Suprapubic skin (tissue), 4 donors: ENCODE measurements around the gene GPD1. TPM values are rescaled to one million over a fixed set of nuclear protein-coding genes. Genes with fewer than 3 reads are reported as not detected.

Experiments used
- DNase-seq, 2 donors: peaks; one replicate each; pipeline ENCODE4 v3.0.0-alpha.2; 2019; ENCODE audit warnings: low spot score in 2 of 2
- H3K27ac ChIP-seq: fragments of 200-600 bp; sonication (generic); one replicate; pipeline ENCODE4 v1.5.1; 2019
- H3K27me3 ChIP-seq: fragments of 200-600 bp; sonication (generic); one replicate; pipeline ENCODE4 v1.5.1; 2019
- H3K36me3 ChIP-seq: fragments of 200-600 bp; sonication (generic); one replicate; pipeline ENCODE4 v1.5.1; 2019
- H3K4me1 ChIP-seq: fragments of 200-600 bp; sonication (generic); one replicate; pipeline ENCODE4 v1.5.1; 2019
- H3K4me3 ChIP-seq: fragments of 200-600 bp; sonication (generic); one replicate; pipeline ENCODE4 v1.5.1; 2019; ENCODE audit warnings: mild to moderate bottlenecking
- H3K9me3 ChIP-seq: fragments of 200-600 bp; sonication (generic); one replicate; pipeline ENCODE4 v1.5.1; 2019
- EP300 ChIP-seq: sonication (generic); formaldehyde crosslinking; IDR thresholded peaks from one replicate; pipeline ENCODE4 v1.6.1; 2017; ENCODE audit warnings: antibody characterized with exemption
- POLR2A ChIP-seq, 2 donors: fragments of 450-650 bp; IDR thresholded peaks; one replicate each; pipeline ENCODE4 v1.6.1; 2017; ENCODE audit warnings: antibody characterized with exemption in 2 of 2, mild to moderate bottlenecking in 2 of 2, moderate library complexity in 2 of 2
- POLR2AphosphoS5 ChIP-seq, 3 donors: sonication (generic); formaldehyde crosslinking; IDR thresholded peaks; one replicate each; pipeline ENCODE4 v1.6.1; 2017; ENCODE audit warnings: antibody characterized with exemption in 3 of 3
- WGBS: methylation state at CpG from one replicate; pipeline ENCODE4 v1.1.5; 2018; 5-methylcytosine and 5-hydroxymethylcytosine counted together
- total RNA-seq, 4 donors: library from RNA; depleted of rRNA; stranded (reverse); fragments of >200 nt; gene quantifications; one replicate each; pipeline ENCODE4 v1.1.0, GENCODE V29; 2016
- TF ChIP-seq, protein P1 (sequence below), 2 donors: fragments of 200-600 bp in 1 of 2; fragments of 450-650 bp in 1 of 2; sonication (generic) in 1 of 2; IDR thresholded peaks; one replicate each; pipeline ENCODE4 v1.5.1; 2016 to 2019; ENCODE audit warnings: antibody characterized with exemption in 2 of 2, mild to moderate bottlenecking in 1 of 2, moderate library complexity in 1 of 2

GPD1 gene
- total RNA-seq, 4 donors from 2014 or later: 49.5 to 74.5 (median 61.8) TPM

DNA sequence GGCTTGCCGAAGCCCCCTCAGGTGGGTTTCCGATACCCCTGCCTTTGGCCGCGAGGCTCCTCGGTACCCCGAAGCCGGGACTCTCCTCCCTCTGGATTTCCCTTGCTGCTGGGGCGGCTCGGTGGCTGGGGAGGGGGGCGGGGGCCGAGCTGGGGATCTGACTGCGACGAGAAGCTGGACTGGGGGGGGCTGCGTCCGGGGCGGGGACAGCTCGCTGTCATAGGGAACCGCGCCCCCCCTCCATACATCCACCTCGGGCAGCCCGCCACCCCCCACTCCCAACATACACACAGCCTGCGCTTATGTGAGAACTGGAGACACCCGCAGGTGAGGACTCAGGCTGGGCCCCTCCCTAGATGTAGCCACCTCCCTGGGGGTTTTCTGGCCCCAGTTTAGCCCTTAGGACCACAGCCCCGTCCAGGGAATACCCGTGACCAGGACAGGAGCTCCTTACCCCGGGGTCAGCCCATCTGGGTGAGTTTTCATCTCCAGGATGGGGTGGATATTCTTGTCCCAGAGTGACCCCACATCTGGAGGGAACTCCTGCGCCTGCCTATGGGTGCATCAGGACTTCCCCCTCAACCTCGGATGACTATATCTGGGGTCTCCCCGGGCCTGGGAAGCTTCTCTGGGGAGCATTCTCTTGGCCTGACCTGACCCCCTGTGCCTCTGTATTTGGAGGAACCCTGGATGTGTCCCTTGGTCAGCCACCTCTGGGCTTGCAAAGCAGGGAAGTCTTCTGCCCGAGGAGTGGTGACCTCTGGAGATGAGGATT is 45.7 kb upstream of the GPD1 start:
- Histone ChIP-seq H3K36me3 (no peaks in the 10 kb centered on the region), H3K27me3 (no peaks in the 10 kb centered on the region), H3K9me3 (no peaks in the 10 kb centered on the region), H3K27ac (no peak overlapping the region), H3K4me1 (peaks cover 22% of the 10 kb centered on the region), H3K4me3 (peak overlapping the region; percentile 82)
- 11% methylated on average over 7 of the region's 30 CpGs for WGBS
- TF ChIP-seq POLR2A (IDR thresholded peaks at IDR 0.05) (no peak), POLR2AphosphoS5 (IDR thresholded peaks at IDR 0.05) (no peak), EP300 (no peak)
- TF ChIP-seq, protein P1, sequence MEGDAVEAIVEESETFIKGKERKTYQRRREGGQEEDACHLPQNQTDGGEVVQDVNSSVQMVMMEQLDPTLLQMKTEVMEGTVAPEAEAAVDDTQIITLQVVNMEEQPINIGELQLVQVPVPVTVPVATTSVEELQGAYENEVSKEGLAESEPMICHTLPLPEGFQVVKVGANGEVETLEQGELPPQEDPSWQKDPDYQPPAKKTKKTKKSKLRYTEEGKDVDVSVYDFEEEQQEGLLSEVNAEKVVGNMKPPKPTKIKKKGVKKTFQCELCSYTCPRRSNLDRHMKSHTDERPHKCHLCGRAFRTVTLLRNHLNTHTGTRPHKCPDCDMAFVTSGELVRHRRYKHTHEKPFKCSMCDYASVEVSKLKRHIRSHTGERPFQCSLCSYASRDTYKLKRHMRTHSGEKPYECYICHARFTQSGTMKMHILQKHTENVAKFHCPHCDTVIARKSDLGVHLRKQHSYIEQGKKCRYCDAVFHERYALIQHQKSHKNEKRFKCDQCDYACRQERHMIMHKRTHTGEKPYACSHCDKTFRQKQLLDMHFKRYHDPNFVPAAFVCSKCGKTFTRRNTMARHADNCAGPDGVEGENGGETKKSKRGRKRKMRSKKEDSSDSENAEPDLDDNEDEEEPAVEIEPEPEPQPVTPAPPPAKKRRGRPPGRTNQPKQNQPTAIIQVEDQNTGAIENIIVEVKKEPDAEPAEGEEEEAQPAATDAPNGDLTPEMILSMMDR (IDR thresholded peaks at IDR 0.05): no peak
- no peak for DNase-seq

DNA sequence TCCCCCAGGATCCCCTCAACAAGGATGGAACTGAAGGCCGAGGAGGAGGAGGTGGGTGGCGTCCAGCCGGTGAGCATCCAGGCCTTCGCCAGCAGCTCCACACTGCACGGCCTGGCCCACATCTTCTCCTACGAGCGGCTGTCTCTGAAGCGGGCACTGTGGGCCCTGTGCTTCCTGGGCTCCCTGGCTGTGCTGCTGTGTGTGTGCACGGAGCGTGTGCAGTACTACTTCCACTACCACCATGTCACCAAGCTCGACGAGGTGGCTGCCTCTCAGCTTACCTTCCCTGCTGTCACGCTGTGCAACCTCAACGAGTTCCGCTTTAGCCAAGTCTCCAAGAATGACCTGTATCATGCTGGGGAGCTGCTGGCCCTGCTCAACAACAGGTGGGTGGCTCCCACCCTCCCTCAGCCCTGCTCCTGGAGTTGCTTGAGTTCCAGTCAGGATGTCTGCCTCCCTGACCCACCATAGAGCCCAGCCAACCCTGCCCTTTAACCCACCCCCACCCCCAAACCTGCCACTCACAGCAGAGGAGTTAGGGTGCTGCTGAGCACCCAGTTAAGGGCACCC is 45.0 kb upstream of the GPD1 start:
- 95% methylated on average over 3 of the region's 15 CpGs for WGBS
- TF ChIP-seq POLR2A (IDR thresholded peaks at IDR 0.05): no peak
- no peak for TF ChIP-seq EP300
- TF ChIP-seq, protein P1 (IDR thresholded peaks at IDR 0.05): no peak
- TF ChIP-seq POLR2AphosphoS5 (IDR thresholded peaks at IDR 0.05): no peak

DNA sequence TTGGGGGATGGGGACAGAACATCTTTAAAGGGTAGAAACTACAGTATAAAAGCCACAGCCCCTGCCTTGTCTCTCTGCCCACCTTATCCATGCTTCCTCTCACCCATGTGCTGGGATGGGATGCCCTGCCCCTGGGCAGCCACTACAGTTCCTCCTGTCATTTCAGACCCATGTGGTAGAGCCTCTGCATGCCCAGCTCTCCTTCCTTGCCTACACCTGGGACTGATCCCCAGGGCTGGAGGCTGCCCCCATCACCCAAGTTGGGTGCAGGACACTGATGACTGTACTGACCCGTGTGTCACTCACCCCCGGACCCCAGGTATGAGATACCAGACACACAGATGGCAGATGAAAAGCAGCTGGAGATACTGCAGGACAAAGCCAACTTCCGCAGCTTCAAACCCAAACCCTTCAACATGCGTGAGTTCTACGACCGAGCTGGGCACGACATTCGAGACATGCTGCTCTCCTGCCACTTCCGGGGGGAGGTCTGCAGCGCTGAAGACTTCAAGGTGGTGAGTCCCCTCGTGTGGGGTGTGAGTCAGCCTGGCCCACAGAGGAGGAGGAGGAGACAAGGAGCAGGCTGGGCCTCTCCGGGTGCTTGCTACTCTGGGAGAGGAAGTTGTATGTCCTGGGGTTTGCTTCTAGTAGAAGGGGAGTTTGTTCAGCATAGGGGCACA is 44.2 kb upstream of the GPD1 start:
- H3K27me3 ChIP-seq: no peaks in the 10 kb centered on the region
- H3K4me3 ChIP-seq: no peak overlapping the region
- WGBS: no CpG with 5 or more reads among the region's 12 CpGs
- peaks cover 22% of the 10 kb centered on the region for H3K4me1 ChIP-seq
- DNase-seq: no peak
- H3K36me3 ChIP-seq: no peaks in the 10 kb centered on the region
- TF ChIP-seq POLR2A (IDR thresholded peaks at IDR 0.05): no peak
- no peak for TF ChIP-seq EP300
- TF ChIP-seq, protein P1 (IDR thresholded peaks at IDR 0.05): no peak
- no peak for TF ChIP-seq POLR2AphosphoS5 (IDR thresholded peaks at IDR 0.05)
- H3K27ac ChIP-seq: no peak overlapping the region
- no peaks in the 10 kb centered on the region for H3K9me3 ChIP-seq

More for the DNA sequence above, 45.0 kb upstream of the GPD1 start:
- Histone ChIP-seq H3K4me1 (peaks cover 22% of the 10 kb centered on the region), H3K36me3 (no peaks in the 10 kb centered on the region), H3K27me3 (no peaks in the 10 kb centered on the region), H3K27ac (no peak overlapping the region), H3K9me3 (no peaks in the 10 kb centered on the region), H3K4me3 (no peak overlapping the region)
- DNase-seq: no peak

DNA sequence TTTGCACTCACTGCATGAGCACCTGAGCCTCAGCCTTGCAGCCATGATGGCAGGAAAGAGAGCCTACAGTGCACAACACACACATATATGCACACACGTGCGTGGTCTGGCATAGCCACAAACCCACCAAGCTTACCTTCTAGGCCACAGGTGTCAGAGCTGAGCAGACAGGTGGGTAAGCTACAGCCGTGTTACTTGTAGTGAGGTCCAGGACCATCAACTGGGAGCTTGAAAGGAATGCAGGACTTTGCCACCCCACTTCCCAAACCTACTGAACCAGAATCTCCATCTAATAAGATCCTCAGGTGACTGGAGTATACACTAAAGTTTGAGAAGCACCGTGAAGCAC is 43.7 kb upstream of the GPD1 start:
- Histone ChIP-seq H3K27ac (no peak overlapping the region), H3K27me3 (no peaks in the 10 kb centered on the region), H3K36me3 (no peaks in the 10 kb centered on the region), H3K4me1 (peaks cover 22% of the 10 kb centered on the region), H3K9me3 (no peaks in the 10 kb centered on the region), H3K4me3 (no peak overlapping the region)
- no peak for DNase-seq
- WGBS: 74% methylated on average over 4 of the region's 4 CpGs
- TF ChIP-seq, protein P1 (IDR thresholded peaks at IDR 0.05): no peak
- TF ChIP-seq POLR2AphosphoS5 (IDR thresholded peaks at IDR 0.05) (no peak), POLR2A (IDR thresholded peaks at IDR 0.05) (no peak), EP300 (no peak)

DNA sequence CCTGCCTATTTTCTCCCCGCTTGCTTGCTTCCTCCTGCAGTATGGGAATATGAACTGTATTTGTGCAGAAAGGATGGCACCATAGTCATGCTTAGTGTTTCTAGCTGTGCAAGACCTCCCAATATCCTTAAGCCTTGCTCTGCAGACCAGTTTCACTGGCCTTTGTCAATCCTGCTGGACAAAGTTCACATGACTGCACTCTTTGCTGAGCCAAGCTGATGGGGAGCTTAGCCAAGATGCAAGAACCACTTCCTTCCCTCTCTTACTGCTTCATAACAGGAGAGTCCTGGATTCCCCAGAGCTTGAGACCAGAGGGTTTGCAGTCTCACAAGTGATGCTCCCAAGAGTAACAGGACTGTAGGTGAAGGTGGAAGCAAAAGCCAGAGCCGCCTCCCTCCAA is 42.6 kb upstream of the GPD1 start:
- Histone ChIP-seq H3K27me3 (no peaks in the 10 kb centered on the region), H3K36me3 (no peaks in the 10 kb centered on the region), H3K27ac (no peak overlapping the region), H3K4me1 (peaks cover 15% of the 10 kb centered on the region), H3K9me3 (no peaks in the 10 kb centered on the region), H3K4me3 (no peak overlapping the region)
- DNase-seq: no peak
- TF ChIP-seq POLR2A (IDR thresholded peaks at IDR 0.05) (no peak), POLR2AphosphoS5 (IDR thresholded peaks at IDR 0.05) (no peak), EP300 (no peak)
- TF ChIP-seq, protein P1 (IDR thresholded peaks at IDR 0.05): no peak
- WGBS: 96% methylated on average over 2 of the region's 2 CpGs
